Measurements from ENCODE around the gene H2BK1.

DNA sequence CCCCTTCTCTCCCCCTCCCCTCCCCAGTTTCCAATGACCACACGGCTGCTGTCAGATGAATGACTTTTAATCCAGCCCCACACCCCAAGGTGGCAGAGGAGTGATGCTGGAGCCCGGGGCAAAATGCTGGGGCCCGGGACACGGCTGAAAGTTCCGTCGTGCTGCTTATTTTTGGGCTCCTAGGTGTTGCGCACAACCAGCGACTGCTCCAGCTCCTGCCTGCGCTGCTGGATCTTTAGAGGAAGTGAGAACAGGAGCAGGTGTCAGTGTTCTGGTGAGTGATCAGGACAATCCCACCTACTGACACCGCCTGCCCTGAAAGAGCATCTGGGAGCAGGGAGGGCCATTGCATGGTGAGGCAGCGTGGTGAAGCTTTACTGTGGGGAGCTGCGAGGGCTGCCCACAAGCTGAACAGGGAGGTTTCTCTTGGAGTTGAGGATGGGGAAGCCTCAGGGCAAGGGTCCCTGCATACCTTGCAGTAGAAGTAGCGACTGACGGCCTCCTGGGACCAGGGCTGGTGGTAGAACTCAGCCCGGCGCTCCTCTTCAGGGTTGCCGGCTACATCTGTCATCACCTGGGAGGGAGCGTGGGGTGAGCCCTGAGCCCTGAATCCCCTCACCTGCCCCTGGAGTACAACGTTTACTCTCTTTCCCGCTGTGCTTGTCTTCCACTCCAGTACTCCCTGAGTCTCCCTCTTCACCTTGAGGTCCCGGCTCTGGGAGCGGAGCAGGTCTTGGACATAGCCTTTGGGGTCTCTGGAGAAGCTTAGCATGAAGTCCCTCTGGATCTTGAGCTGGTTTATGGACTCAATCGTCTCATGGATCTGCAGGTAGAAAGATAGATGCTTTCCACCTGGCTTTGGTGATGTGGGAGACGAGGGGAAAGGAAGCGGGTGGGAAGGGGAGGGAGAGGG lies 28.9 kb upstream of the H2BK1 start:
- TF ChIP-seq, protein P1, sequence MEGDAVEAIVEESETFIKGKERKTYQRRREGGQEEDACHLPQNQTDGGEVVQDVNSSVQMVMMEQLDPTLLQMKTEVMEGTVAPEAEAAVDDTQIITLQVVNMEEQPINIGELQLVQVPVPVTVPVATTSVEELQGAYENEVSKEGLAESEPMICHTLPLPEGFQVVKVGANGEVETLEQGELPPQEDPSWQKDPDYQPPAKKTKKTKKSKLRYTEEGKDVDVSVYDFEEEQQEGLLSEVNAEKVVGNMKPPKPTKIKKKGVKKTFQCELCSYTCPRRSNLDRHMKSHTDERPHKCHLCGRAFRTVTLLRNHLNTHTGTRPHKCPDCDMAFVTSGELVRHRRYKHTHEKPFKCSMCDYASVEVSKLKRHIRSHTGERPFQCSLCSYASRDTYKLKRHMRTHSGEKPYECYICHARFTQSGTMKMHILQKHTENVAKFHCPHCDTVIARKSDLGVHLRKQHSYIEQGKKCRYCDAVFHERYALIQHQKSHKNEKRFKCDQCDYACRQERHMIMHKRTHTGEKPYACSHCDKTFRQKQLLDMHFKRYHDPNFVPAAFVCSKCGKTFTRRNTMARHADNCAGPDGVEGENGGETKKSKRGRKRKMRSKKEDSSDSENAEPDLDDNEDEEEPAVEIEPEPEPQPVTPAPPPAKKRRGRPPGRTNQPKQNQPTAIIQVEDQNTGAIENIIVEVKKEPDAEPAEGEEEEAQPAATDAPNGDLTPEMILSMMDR (IDR thresholded peaks at IDR 0.05) = no peak
- TF ChIP-seq POLR2A (IDR thresholded peaks at IDR 0.05) = no peak

Measured in lower leg skin (tissue), 3 donors.